ENCODE measurements around the gene NCKAP5.

Gene NCKAP5

DNA sequence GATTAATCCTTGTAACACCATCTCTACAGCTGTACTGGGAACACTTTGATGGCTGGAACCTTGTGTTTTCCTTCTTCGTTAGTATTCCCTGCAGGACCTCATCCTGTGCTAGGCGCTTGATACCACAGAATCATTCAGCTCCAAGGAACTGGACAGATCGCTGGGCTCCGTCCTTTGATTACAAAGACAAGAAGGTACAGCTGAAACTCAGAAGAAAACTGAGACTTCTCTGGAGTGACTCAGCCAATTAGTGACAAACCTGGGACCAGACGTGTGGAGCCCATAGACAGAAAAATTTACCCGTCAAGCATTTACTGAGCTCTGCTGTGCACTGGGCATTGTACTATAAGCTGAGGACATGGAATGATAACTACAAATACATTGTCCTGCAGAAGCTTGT is 67.3 kb downstream of the NCKAP5 start:
- Histone ChIP-seq H3K27ac (replicated peaks) (no peak overlapping the region), H3K27me3 (ENCODE audit: insufficient read depth, poor library complexity, severe bottlenecking) (peaks cover 2% of the 10 kb centered on the region), H3K4me3 (replicated peaks; ENCODE audit: insufficient read depth, low read length) (no peak overlapping the region)
- TF ChIP-seq, protein P1, sequence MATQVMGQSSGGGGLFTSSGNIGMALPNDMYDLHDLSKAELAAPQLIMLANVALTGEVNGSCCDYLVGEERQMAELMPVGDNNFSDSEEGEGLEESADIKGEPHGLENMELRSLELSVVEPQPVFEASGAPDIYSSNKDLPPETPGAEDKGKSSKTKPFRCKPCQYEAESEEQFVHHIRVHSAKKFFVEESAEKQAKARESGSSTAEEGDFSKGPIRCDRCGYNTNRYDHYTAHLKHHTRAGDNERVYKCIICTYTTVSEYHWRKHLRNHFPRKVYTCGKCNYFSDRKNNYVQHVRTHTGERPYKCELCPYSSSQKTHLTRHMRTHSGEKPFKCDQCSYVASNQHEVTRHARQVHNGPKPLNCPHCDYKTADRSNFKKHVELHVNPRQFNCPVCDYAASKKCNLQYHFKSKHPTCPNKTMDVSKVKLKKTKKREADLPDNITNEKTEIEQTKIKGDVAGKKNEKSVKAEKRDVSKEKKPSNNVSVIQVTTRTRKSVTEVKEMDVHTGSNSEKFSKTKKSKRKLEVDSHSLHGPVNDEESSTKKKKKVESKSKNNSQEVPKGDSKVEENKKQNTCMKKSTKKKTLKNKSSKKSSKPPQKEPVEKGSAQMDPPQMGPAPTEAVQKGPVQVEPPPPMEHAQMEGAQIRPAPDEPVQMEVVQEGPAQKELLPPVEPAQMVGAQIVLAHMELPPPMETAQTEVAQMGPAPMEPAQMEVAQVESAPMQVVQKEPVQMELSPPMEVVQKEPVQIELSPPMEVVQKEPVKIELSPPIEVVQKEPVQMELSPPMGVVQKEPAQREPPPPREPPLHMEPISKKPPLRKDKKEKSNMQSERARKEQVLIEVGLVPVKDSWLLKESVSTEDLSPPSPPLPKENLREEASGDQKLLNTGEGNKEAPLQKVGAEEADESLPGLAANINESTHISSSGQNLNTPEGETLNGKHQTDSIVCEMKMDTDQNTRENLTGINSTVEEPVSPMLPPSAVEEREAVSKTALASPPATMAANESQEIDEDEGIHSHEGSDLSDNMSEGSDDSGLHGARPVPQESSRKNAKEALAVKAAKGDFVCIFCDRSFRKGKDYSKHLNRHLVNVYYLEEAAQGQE (IDR thresholded peaks at IDR 0.05; ENCODE audit: insufficient replicate concordance, low read depth) = no peak
- no peak for TF ChIP-seq GABPA (IDR thresholded peaks at IDR 0.05; ENCODE audit: low read depth)
- TF ChIP-seq, protein P2, sequence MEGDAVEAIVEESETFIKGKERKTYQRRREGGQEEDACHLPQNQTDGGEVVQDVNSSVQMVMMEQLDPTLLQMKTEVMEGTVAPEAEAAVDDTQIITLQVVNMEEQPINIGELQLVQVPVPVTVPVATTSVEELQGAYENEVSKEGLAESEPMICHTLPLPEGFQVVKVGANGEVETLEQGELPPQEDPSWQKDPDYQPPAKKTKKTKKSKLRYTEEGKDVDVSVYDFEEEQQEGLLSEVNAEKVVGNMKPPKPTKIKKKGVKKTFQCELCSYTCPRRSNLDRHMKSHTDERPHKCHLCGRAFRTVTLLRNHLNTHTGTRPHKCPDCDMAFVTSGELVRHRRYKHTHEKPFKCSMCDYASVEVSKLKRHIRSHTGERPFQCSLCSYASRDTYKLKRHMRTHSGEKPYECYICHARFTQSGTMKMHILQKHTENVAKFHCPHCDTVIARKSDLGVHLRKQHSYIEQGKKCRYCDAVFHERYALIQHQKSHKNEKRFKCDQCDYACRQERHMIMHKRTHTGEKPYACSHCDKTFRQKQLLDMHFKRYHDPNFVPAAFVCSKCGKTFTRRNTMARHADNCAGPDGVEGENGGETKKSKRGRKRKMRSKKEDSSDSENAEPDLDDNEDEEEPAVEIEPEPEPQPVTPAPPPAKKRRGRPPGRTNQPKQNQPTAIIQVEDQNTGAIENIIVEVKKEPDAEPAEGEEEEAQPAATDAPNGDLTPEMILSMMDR (IDR thresholded peaks at IDR 0.05; ENCODE audit: insufficient read depth, low read length) = no peak
- no peak for DNase-seq (ENCODE audit: low read depth in 1 of 2, low spot score in 1 of 2)

DNA sequence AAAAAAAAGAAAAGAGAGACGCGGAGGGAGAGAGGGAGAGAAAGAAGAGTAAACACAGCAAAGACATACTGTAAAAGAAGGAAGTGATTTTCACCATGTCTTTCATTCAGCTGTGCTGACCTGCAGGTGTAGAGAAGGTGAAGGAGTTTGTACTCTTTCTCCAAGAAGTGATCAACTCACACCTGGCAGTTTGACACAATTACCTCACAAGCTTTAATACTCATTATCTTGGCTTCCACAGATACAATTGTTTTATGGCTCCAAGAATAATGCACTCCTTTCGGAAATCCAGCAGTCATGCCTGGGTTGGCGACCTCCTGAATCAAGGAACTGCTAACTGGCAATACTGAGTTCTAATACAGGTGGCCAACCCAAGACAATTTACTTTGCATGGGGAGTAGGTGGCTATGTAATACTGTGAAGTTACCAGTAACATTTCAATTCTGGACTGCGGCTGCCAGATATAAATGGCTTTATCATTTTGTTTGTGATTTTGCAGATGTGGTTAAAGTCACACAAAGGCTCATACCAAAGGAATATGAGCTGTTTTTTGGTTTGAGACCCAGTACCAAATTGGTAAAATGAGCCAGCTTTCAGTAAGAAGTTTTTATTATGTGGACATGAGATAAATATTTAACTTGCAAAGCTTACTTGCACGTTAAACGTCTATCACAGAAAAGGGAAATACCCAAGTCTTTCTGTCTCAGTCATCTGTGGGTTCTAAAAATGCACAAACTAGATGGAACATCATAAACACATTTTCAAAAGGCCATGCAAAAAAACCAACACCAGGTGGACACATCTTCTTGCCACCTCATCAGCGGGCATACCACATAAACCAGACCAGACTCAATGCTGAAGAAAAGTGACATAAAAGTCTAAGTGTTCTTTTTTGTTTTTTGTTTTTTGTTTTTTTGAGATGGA is 69.3 kb downstream of the NCKAP5 start:
- peaks cover 2% of the 10 kb centered on the region for H3K27me3 ChIP-seq (ENCODE audit: insufficient read depth, poor library complexity, severe bottlenecking)
- no peak for TF ChIP-seq POLR2AphosphoS5 (IDR thresholded peaks at IDR 0.05; ENCODE audit: low read depth)
- TF ChIP-seq, protein P1 (IDR thresholded peaks at IDR 0.05; ENCODE audit: insufficient replicate concordance, low read depth) = no peak
- TF ChIP-seq, protein P2 (IDR thresholded peaks at IDR 0.05; ENCODE audit: insufficient read depth, low read length) = no peak
- no peak for TF ChIP-seq SPI1 (IDR thresholded peaks at IDR 0.05; ENCODE audit: borderline replicate concordance, low read depth)
- no peak for TF ChIP-seq GABPA (IDR thresholded peaks at IDR 0.05; ENCODE audit: low read depth)
- no peak overlapping the region for H3K4me3 ChIP-seq (replicated peaks; ENCODE audit: insufficient read depth, low read length)
- DNase-seq (ENCODE audit: low read depth in 1 of 2, low spot score in 1 of 2) = no peak
- H3K27ac ChIP-seq (replicated peaks) = no peak overlapping the region

DNA sequence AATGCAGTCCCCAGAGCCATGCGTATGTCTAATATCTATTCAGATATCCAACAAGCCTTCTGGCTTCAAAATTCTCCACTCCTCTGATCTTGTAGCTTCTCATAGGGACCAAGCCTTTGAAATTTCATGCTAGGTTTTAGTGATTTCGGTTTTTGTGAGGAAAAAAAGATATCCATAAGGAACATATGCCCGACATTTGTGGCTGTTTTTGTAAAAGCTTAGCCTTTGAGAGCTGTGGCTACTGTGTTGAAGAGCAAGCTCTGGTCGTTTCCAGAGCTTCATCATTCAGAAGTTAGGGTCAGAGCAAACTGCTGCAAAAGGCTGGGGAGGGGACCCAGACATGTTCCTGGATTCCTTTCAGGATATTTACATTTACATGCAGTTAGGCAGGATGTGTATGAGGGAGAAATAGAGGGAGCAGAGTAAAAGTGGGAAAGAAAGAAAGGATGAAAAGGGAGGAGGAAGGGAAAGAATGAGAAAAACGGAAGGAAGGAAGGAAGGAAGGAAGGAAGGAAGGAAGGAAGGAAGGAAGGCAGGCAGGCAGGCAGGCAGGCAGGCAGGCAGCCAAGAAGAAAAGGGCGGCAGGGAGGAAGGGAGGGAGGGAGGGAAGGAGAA is 70.2 kb downstream of the NCKAP5 start:
- no peak for DNase-seq (ENCODE audit: low read depth in 1 of 2, low spot score in 1 of 2)
- no peak overlapping the region for H3K4me3 ChIP-seq (replicated peaks; ENCODE audit: insufficient read depth, low read length)
- TF ChIP-seq SPI1 (IDR thresholded peaks at IDR 0.05; ENCODE audit: borderline replicate concordance, low read depth) (no peak), POLR2AphosphoS5 (IDR thresholded peaks at IDR 0.05; ENCODE audit: low read depth) (no peak)
- H3K27ac ChIP-seq (replicated peaks) = no peak overlapping the region
- H3K27me3 ChIP-seq (ENCODE audit: insufficient read depth, poor library complexity, severe bottlenecking) = peaks cover 2% of the 10 kb centered on the region

DNA sequence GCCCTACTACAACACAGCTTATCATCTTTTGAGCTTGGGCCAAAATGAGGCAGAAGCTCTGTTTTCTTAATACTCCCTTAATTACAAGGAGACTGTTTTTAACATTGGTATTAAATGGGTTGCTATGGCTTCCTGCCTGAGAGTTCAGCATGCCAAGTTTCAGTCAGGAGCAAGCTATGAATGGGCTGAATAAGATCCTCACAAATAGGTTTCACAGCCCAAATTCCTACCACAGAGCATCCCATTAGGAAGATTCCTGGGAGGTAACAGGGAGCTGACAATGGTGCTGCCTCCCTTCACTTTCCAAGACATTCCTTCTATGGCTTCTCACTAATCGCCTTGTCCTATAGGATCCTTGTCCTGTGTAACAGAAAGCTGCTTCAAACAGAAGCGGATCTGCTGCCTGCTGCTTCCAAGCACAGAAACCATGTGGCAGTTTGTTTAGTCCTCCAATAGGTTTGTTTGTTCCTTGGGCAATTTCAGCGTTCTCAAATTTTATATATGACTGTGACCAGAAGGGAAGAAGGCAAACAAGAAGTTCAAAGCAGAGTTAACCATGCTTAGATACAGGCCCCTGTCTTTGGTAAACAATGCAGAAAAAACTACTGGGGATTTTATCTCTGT is 70.9 kb downstream of the NCKAP5 start:
- no peak for DNase-seq (ENCODE audit: low read depth in 1 of 2, low spot score in 1 of 2)
- no peak for TF ChIP-seq SPI1 (IDR thresholded peaks at IDR 0.05; ENCODE audit: borderline replicate concordance, low read depth)
- no peak for TF ChIP-seq POLR2AphosphoS5 (IDR thresholded peaks at IDR 0.05; ENCODE audit: low read depth)
- no peak for TF ChIP-seq GABPA (IDR thresholded peaks at IDR 0.05; ENCODE audit: low read depth)
- TF ChIP-seq, protein P1 (IDR thresholded peaks at IDR 0.05; ENCODE audit: insufficient replicate concordance, low read depth) = no peak
- TF ChIP-seq, protein P2 (IDR thresholded peaks at IDR 0.05; ENCODE audit: insufficient read depth, low read length) = no peak
- Histone ChIP-seq H3K4me3 (replicated peaks; ENCODE audit: insufficient read depth, low read length) (no peak overlapping the region), H3K27ac (replicated peaks) (no peak overlapping the region), H3K27me3 (ENCODE audit: insufficient read depth, poor library complexity, severe bottlenecking) (peaks cover 2% of the 10 kb centered on the region)

Data from HL-60 (cell line).